VCaP (cell line): ENCODE results near the gene EFNA5.

Experiments
- H3K27ac ChIP-seq: fragments of 450-650 bp; 2 replicates; pipeline ENCODE4 v1.5.1; 2017
- TF ChIP-seq, protein P1 (sequence below): fragments of 450-650 bp; conservative IDR thresholded peaks from 2 replicates; pipeline ENCODE4 v1.5.1; 2017; ENCODE audit warnings: mild to moderate bottlenecking, moderate library complexity

EFNA5 gene

DNA sequence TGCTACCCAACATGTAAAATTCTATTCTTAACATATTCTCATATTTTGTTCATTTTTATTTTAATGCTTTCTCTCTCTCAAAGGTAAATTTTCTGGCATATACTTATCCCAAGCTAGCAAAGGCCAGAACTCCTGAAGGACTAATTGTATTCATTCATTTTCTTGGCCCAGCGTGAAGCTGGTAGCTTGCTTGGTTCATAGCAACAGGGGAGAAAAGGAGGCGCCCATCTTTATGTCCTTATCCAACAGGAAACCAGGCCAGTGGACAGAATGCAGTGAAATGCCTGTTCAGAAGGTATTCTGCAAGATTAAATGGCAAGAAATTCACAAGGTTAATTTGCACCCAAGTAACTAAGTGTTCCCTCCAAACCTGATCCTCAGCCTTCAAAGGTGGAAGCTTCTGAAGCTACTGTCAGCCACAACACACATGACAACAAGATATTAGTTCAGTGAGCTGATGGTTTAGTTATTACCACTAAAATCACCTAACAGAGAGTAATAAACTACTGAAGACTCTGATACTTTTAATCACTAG lies 5.6 kb downstream of the EFNA5 start:
- no peak overlapping the region for H3K27ac ChIP-seq

DNA sequence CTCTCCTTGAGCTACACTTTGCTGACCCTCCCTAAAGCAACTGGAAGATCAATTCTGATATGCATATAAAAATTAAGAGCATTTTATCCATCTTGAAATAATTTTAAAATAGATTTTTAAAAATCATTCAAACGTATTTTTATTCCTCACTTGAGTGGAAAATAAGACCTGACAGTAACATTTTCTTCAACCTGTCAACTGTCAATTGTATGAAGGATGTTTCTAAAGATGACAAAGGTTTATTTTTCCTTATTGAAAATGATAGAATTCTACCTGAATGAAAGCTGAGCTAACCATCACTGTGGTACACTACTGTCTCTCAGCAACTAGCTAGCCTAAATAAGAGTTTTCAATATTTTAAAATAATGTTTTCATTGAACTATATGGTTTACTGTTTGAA lies 7.0 kb downstream of the EFNA5 start:
- H3K27ac ChIP-seq = no peak overlapping the region
- TF ChIP-seq, protein P1, sequence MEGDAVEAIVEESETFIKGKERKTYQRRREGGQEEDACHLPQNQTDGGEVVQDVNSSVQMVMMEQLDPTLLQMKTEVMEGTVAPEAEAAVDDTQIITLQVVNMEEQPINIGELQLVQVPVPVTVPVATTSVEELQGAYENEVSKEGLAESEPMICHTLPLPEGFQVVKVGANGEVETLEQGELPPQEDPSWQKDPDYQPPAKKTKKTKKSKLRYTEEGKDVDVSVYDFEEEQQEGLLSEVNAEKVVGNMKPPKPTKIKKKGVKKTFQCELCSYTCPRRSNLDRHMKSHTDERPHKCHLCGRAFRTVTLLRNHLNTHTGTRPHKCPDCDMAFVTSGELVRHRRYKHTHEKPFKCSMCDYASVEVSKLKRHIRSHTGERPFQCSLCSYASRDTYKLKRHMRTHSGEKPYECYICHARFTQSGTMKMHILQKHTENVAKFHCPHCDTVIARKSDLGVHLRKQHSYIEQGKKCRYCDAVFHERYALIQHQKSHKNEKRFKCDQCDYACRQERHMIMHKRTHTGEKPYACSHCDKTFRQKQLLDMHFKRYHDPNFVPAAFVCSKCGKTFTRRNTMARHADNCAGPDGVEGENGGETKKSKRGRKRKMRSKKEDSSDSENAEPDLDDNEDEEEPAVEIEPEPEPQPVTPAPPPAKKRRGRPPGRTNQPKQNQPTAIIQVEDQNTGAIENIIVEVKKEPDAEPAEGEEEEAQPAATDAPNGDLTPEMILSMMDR = no peak

More for the DNA sequence above, 5.6 kb downstream of the EFNA5 start:
- TF ChIP-seq, protein P1 = no peak

DNA sequence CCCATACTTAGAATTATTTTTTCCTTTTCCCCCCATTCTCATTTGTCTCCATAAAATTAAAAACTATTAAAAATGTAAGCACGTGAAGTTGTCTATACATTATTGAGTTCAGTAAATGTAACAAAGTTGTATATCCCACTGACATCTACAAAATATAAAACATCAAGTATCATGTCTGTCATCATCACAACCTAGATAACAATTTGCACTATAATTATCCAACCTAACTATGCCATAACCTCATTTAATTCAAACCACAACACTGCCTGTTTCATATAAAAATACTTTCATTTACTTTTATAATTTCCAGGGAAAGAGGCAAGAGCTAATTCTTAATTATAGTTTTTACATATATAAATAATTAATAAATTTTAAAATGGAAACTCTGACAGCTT lies 9.1 kb downstream of the EFNA5 start:
- no peak overlapping the region for H3K27ac ChIP-seq
- TF ChIP-seq, protein P1 = no peak

DNA sequence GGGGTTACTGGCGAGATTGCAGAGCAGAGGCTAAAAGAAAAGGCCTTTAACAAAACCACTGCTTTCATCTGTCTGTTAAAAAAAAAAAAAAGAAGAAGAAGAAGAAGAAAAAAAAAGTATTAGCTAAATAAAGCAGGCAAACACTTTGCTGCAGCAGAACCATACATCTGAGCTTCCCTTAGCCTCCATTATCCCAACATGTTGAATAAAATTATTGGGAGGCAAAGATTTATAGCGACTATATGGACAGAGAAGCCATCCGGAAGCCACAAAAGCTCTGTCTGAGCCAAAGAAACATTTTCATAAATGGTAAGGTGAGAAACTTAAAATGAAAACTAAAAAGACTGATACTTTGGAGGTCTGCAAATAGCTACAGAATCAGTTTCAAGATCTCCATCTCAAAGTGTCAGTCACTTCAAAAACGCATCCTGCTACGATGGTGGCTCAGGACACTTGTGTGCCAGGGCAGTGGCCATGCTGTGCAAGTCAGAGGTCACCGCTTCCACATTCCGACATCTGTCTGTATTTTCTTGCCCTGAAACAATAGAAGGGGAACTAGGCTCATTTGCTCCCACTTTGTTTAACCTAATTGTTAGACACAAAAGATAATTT lies 9.6 kb downstream of the EFNA5 start:
- H3K27ac ChIP-seq = no peak overlapping the region
- TF ChIP-seq, protein P1 = no peak

DNA sequence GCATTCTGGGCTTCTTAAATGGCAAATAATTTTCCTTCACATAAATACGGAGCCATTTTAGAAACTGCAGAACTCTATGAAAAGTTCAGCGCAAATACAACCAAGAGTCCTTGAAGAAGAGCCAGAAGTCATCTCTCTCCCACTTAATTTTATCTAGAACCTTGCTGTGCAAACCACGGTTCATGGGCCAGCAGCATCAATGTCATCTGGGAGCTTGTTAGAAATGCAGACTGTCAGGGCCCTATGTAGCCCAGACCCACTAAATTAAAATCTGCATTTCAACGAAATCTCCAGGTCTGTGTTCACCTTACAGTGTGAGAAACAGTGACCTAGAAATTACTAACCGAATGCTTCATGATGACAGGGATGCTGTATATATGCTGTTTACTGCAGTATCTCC lies 12.2 kb downstream of the EFNA5 start:
- TF ChIP-seq, protein P1 = no peak
- no peak overlapping the region for H3K27ac ChIP-seq

DNA sequence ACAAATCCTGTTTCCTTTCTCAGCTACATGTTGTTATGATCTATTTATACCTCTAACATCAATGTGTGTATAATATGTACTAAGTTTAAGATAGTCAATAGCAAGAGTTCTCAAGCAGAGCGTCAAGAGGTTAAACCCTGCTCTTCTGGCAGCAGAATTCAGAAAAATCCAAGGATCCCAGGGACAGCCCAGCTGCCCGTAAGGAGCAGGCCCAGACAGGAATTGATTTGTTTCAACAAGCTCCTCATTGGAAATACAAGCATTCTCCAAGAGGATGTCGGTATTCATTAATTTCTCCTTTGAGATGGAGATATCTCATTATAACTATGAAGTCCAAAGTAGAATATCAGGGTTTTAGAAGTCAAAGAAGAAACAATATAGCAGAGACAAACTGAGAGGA lies 14.9 kb downstream of the EFNA5 start:
- no peak overlapping the region for H3K27ac ChIP-seq
- TF ChIP-seq, protein P1 = no peak

DNA sequence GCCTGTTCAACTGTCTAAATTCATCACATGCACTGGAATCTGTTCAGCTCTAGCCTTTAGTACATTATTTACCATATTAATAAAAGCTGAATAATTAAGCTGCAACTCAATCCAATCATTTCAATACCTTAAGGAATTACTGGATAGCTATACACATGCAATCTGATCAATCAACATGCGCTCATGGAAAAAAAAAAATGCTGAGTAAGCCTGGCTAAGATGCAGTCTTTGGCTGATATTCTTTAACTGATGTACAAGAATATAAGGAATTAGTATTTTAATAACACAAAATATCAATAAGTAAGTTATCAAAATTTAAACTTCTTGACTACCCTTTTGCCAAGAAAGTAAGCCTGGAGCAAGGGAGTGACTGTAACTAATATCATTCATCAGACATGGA lies 15.9 kb downstream of the EFNA5 start:
- TF ChIP-seq, protein P1 = no peak
- H3K27ac ChIP-seq = no peak overlapping the region
